WTC11 (cell line): ENCODE results near the gene HCRTR1. TPM values are rescaled to one million over a fixed set of nuclear protein-coding genes. Genes with fewer than 3 reads are reported as not detected.

Source experiments
- ATAC-seq: fragments of 200-7000 bp; cut with Tn5 transposase; 2 replicates; pipeline ENCODE4 v1.10.0; 2021; ENCODE audit warnings: mild to moderate bottlenecking, moderate library complexity
- CTCF ChIA-PET: fragments of 300-600 bp; sonication (Branson Sonifier 250); formaldehyde crosslinking; loops from one replicate; lab custom pipeline; 2021; ENCODE audit warnings: antibody characterized with exemption; lab: Charles Lee
- POLR2A ChIA-PET: fragments of 350-600 bp; sonication (Branson Sonifier 250); formaldehyde crosslinking; loops from one replicate; lab custom pipeline; 2021; ENCODE audit warnings: antibody characterized with exemption; lab: Charles Lee
- DNase-seq: peaks from one replicate; pipeline ENCODE4 v3.0.0; 2021; ENCODE audit warnings: low spot score
- H3K27ac Mint-ChIP-seq: 2 replicates; pipeline ENCODE4 v1.8.0; 2021; ENCODE audit warnings: mixed read lengths
- H3K27me3 Mint-ChIP-seq: 2 replicates; pipeline ENCODE4 v1.8.0; 2021; ENCODE audit warnings: low read depth, mild to moderate bottlenecking, moderate library complexity, mixed read lengths
- H3K36me3 Mint-ChIP-seq: 2 replicates; pipeline ENCODE4 v1.8.0; 2021; ENCODE audit warnings: mixed read lengths
- H3K4me1 Mint-ChIP-seq: 2 replicates; pipeline ENCODE4 v1.8.0; 2022; ENCODE audit warnings: mixed read lengths
- H3K4me3 Mint-ChIP-seq: 2 replicates; pipeline ENCODE4 v1.8.0; 2021; ENCODE audit warnings: mild to moderate bottlenecking, moderate library complexity, mixed read lengths
- H3K9me3 Mint-ChIP-seq: 2 replicates; pipeline ENCODE4 v1.8.0; 2021; ENCODE audit warnings: mixed read lengths
- AR ChIP-seq: fragments of 250-450 bp; sonication (Bioruptor Pico); IDR thresholded peaks from 2 replicates; pipeline ENCODE4 v1.9.0; 2021; ENCODE audit warnings: mild to moderate bottlenecking
- ATF1 ChIP-seq: sonication (generic); formaldehyde crosslinking; IDR thresholded peaks from 2 replicates; pipeline ENCODE4 v1.8.1; 2023; ENCODE audit warnings: mild to moderate bottlenecking, moderate library complexity, missing genetic modification reagents
- CREM ChIP-seq: sonication (generic); formaldehyde crosslinking; IDR thresholded peaks from 2 replicates; pipeline ENCODE4 v1.8.1; 2022; ENCODE audit warnings: mild to moderate bottlenecking, missing genetic modification reagents, moderate library complexity
- E2F4 ChIP-seq: sonication (generic); formaldehyde crosslinking; IDR thresholded peaks from 2 replicates; pipeline ENCODE4 v1.8.1; 2022; ENCODE audit warnings: low read depth, mild to moderate bottlenecking, moderate library complexity, missing genetic modification reagents, borderline replicate concordance
- ELF4 ChIP-seq: sonication (generic); formaldehyde crosslinking; IDR thresholded peaks from 2 replicates; pipeline ENCODE4 v1.8.1; 2022; ENCODE audit warnings: low read depth, mild to moderate bottlenecking, moderate library complexity, missing genetic modification reagents
- EMX1 ChIP-seq: fragments of 250-450 bp; sonication (Bioruptor Pico); IDR thresholded peaks from 2 replicates; pipeline ENCODE4 v1.8.0; 2021; ENCODE audit warnings: mild to moderate bottlenecking
- JUN ChIP-seq: sonication (generic); formaldehyde crosslinking; IDR thresholded peaks from 2 replicates; pipeline ENCODE4 v1.8.0; 2023; ENCODE audit warnings: mild to moderate bottlenecking, missing genetic modification reagents
- MAX ChIP-seq: sonication (generic); formaldehyde crosslinking; IDR thresholded peaks from 2 replicates; pipeline ENCODE4 v1.8.0; 2022; ENCODE audit warnings: mild to moderate bottlenecking, missing genetic modification reagents
- NFATC4 ChIP-seq: fragments of 250-450 bp; sonication (Bioruptor Pico); IDR thresholded peaks from 2 replicates; pipeline ENCODE4 v1.9.0; 2021; ENCODE audit warnings: mild to moderate bottlenecking
- NFYB ChIP-seq: sonication (generic); formaldehyde crosslinking; conservative IDR thresholded peaks from 2 replicates; pipeline ENCODE4 v1.8.0; 2022; ENCODE audit warnings: low read depth, missing genetic modification reagents
- NR2C2 ChIP-seq: sonication (generic); formaldehyde crosslinking; IDR thresholded peaks from 2 replicates; pipeline ENCODE4 v1.8.0; 2022; ENCODE audit warnings: mild to moderate bottlenecking, missing genetic modification reagents
- NR3C1 ChIP-seq: sonication (generic); formaldehyde crosslinking; conservative IDR thresholded peaks from 2 replicates; pipeline ENCODE4 v1.8.1; 2023; ENCODE audit warnings: low read depth, mild to moderate bottlenecking, missing genetic modification reagents
- OVOL2 ChIP-seq: fragments of 250-450 bp; sonication (Bioruptor Pico); IDR thresholded peaks from 2 replicates; pipeline ENCODE4 v1.9.0; 2021; ENCODE audit warnings: mild to moderate bottlenecking, borderline replicate concordance
- PRRX2 ChIP-seq: fragments of 250-450 bp; sonication (Bioruptor Pico); IDR thresholded peaks from 2 replicates; pipeline ENCODE4 v1.8.0; 2021; ENCODE audit warnings: mild to moderate bottlenecking
- SOX15 ChIP-seq: fragments of 250-450 bp; sonication (Bioruptor Pico); IDR thresholded peaks from 2 replicates; pipeline ENCODE4 v1.9.0; 2021; ENCODE audit warnings: mild to moderate bottlenecking
- STAT6 ChIP-seq: sonication (generic); formaldehyde crosslinking; conservative IDR thresholded peaks from 2 replicates; pipeline ENCODE4 v1.8.1; 2023; ENCODE audit warnings: mild to moderate bottlenecking, low read depth, missing genetic modification reagents, moderate library complexity
- ZNF138 ChIP-seq: sonication (generic); formaldehyde crosslinking; conservative IDR thresholded peaks from 2 replicates; pipeline ENCODE4 v1.8.1; 2022; ENCODE audit warnings: mild to moderate bottlenecking, moderate library complexity, missing genetic modification reagents
- ZNF396 ChIP-seq: fragments of 250-450 bp; sonication (Bioruptor Pico); IDR thresholded peaks from 2 replicates; pipeline ENCODE4 v1.8.0; 2021; ENCODE audit warnings: mild to moderate bottlenecking, moderate library complexity, borderline replicate concordance
- total RNA-seq: library from RNA; stranded (reverse); gene quantifications from 3 replicates; pipeline ENCODE4 v1.2.3, GENCODE V29; 2021

The HCRTR1 gene
- total RNA-seq, 1 experiment from 2014 or later, result 0.13 TPM

GRCh38 chr1:31674626-31675025, 57.1 kb downstream of the HCRTR1 start (continued):
- no peak for TF ChIP-seq E2F4 (CRISPR knock-in tag)

GRCh38 chr1:31675161-31675560, 57.7 kb downstream of the HCRTR1 start:
- TF ChIP-seq ELF4 (CRISPR knock-in tag) (no peak), NFATC4 (CRISPR knock-in tag) (no peak), PRRX2 (CRISPR knock-in tag) (no peak), ATF1 (CRISPR knock-in tag) (no peak), JUN (CRISPR knock-in tag) (no peak), AR (CRISPR knock-in tag) (no peak), OVOL2 (CRISPR knock-in tag) (no peak), MAX (CRISPR knock-in tag) (no peak), ZNF138 (CRISPR knock-in tag) (no peak), NFYB (CRISPR knock-in tag) (no peak), EMX1 (CRISPR knock-in tag) (no peak), ZNF396 (CRISPR knock-in tag) (no peak), STAT6 (no peak), CREM (CRISPR knock-in tag) (no peak), NR3C1 (no peak), NR2C2 (no peak)
- H3K4me1 Mint-ChIP-seq, result peaks cover 7% of the 10 kb centered on the region
- no peaks in the 10 kb centered on the region for H3K9me3 Mint-ChIP-seq
- ATAC-seq (no peak), DNase-seq (no peak)
- no peaks in the 10 kb centered on the region for H3K36me3 Mint-ChIP-seq
- ChIA-PET POLR2A (no interaction called here), CTCF (interaction anchor here (0.9 to 1.8 kb wide), 5 partner anchors 30 to 114 kb away, joined by 3 to 10 read pairs (median 6); no protein-coding TSS in a partner anchor)
- H3K27me3 Mint-ChIP-seq, result no peaks in the 10 kb centered on the region
- H3K4me3 Mint-ChIP-seq, result no peak overlapping the region
- no peak overlapping the region; the same call in 1 of the 2 replicates for H3K27ac Mint-ChIP-seq

- ATAC-seq (no peak), DNase-seq (no peak)
- Mint-ChIP-seq H3K27me3 (no peaks in the 10 kb centered on the region), H3K4me3 (no peak overlapping the region), H3K4me1 (peaks cover 4% of the 10 kb centered on the region), H3K36me3 (no peaks in the 10 kb centered on the region), H3K9me3 (no peaks in the 10 kb centered on the region), H3K27ac (no peak overlapping the region)
- no peak for TF ChIP-seq SOX15 (CRISPR knock-in tag)
- POLR2A ChIA-PET, result no interaction called here
- CTCF ChIA-PET, result interaction anchor here (0.6 to 1.8 kb wide), 5 partner anchors 29 to 113 kb away, joined by 3 to 10 read pairs (median 4); no protein-coding TSS in a partner anchor
Measured at GRCh38 chr1:31675756-31676155, 58.3 kb downstream of the HCRTR1 start.

Other genes starting within 250 kb of the HCRTR1 start
- 18.0 to 25.0 TPM (median 19.0 TPM) in 3 replicates for gene FABP3, start 244.6 kb upstream of the HCRTR1 start, total RNA-seq
- 26.0 to 27.8 TPM (median 27.6 TPM) in 3 replicates for gene SERINC2, start 204.5 kb upstream of the HCRTR1 start, total RNA-seq
- gene TINAGL1, start 41.2 kb upstream of the HCRTR1 start, total RNA-seq, result 7.2 to 8.4 TPM (median 8.4 TPM) in 3 replicates
- 33.7 to 37.0 TPM (median 35.5 TPM) in 3 replicates for gene PEF1, start 27.2 kb downstream of the HCRTR1 start, total RNA-seq
- gene COL16A1, start 86.3 kb downstream of the HCRTR1 start, total RNA-seq, result 8.8 to 11.0 TPM (median 9.6 TPM) in 3 replicates
- 29.6 to 39.3 TPM (median 30.1 TPM) in 3 replicates for gene ADGRB2, start 146.7 kb downstream of the HCRTR1 start, total RNA-seq
- 3.0 to 4.9 TPM (median 3.7 TPM) in 3 replicates for gene SPOCD1, start 198.3 kb downstream of the HCRTR1 start, total RNA-seq